Stimulated activated CD8-positive, alpha-beta memory T cell treated with anti-CD3 and anti-CD28 coated beads, Interleukin-12 subunit alpha, Interleukin-12 subunit beta, amount 100 ng/mL, for 4 hours (primary cell): ENCODE measurements around the gene HRH1.
A peak's percentile ranks its signal among the peaks of the same experiment; 100 is the strongest.
"Not testable (repeated sequence)": the region's sequence is repeated elsewhere in the genome, so short reads cannot be mapped to it uniquely, and the experiment has no call there.

Experiments used
- DNase-seq: peaks from one replicate; pipeline ENCODE4 v3.0.0-alpha.2; 2020; ENCODE audit warnings: low read depth

Gene HRH1

GRCh38 chr3:11206316-11206715, 52.0 kb downstream of the HRH1 start:
- DNase-seq: no peak

GRCh38 chr3:11206953-11207352, 52.7 kb downstream of the HRH1 start:
- DNase-seq: no peak

GRCh38 chr3:11211531-11212298, 57.4 kb downstream of the HRH1 start:
- no peak for DNase-seq

GRCh38 chr3:11212299-11212608, 58.0 kb downstream of the HRH1 start:
- DNase-seq: no peak

GRCh38 chr3:11212784-11213183, 58.5 kb downstream of the HRH1 start:
- no peak for DNase-seq

- no peak for DNase-seq
These were observed 59.6 kb downstream of the HRH1 start for GRCh38 chr3:11213810-11214450.

- no peak for DNase-seq
These were observed 60.2 kb downstream of the HRH1 start for GRCh38 chr3:11214451-11214978.

GRCh38 chr3:11217370-11217769, 63.1 kb downstream of the HRH1 start:
- not testable (repeated sequence) for DNase-seq

- no peak for DNase-seq
These were observed 65.9 kb downstream of the HRH1 start for GRCh38 chr3:11220230-11220629.

GRCh38 chr3:11221818-11222415, 67.6 kb downstream of the HRH1 start:
- DNase-seq: no peak

- DNase-seq: no peak
These were observed 69.7 kb downstream of the HRH1 start for GRCh38 chr3:11224010-11224409.

- no peak for DNase-seq
These were observed 70.6 kb downstream of the HRH1 start for GRCh38 chr3:11224870-11225229.

- no peak for DNase-seq
These were observed 71.7 kb downstream of the HRH1 start for GRCh38 chr3:11226042-11226370.

GRCh38 chr3:11228041-11228440, 73.7 kb downstream of the HRH1 start:
- DNase-seq: no peak

GRCh38 chr3:11230125-11230524, 75.8 kb downstream of the HRH1 start:
- no peak for DNase-seq

GRCh38 chr3:11230832-11231231, 76.5 kb downstream of the HRH1 start:
- DNase-seq: no peak

GRCh38 chr3:11235385-11235784, 81.1 kb downstream of the HRH1 start:
- no peak for DNase-seq

GRCh38 chr3:11236588-11237461, 82.5 kb downstream of the HRH1 start:
- DNase-seq: peak; percentile 45

- DNase-seq: no peak
These were observed 83.8 kb downstream of the HRH1 start for GRCh38 chr3:11238060-11238459.

- no peak for DNase-seq
These were observed 84.6 kb downstream of the HRH1 start for GRCh38 chr3:11238880-11239279.

GRCh38 chr3:11239796-11240195, 85.5 kb downstream of the HRH1 start:
- DNase-seq: no peak

- DNase-seq: no peak
These were observed 86.2 kb downstream of the HRH1 start for GRCh38 chr3:11240496-11240895.
